ENCODE data around the gene RAB30. TPM values are rescaled to one million over a fixed set of nuclear protein-coding genes. Genes with fewer than 3 reads are reported as not detected.

The RAB30 gene
- total and polyA plus RNA-seq, 2 donors = 4.5 to 7.5 TPM

DNA sequence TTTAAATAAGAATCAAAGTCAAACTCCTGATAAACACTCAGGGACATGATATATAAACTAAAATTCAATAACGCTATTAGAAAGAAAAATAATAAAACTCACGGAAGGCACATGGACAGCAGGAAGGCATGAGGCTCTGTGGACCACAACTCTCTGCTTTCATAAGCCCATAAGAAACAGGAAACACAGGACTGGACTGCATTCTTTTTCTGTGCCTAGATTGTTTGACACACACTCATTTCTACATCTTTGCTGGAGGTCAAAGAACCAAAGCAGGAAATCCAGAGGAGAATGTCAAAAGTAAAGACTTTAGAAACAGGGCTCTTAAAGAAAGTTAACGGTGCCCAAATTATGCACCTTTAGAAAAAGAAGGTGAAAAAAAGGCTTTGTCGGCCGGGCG is 71.3 kb downstream of the RAB30 start:
- Histone ChIP-seq H3K9me3 (ENCODE audit: control insufficient read depth in 2 of 2, insufficient read depth in 1 of 2, low read length in 1 of 2) (no peaks in the 10 kb centered on the region), H3K27me3 (ENCODE audit: control insufficient read depth in 2 of 2, insufficient read depth in 1 of 2, low read length in 1 of 2) (no peaks in the 10 kb centered on the region), H3K36me3 (ENCODE audit: control insufficient read depth in 2 of 2, insufficient read depth in 2 of 2, low read length in 1 of 2) (no peaks in the 10 kb centered on the region), H3K27ac (ENCODE audit: low read depth in 1 of 2, low read length in 1 of 2) (no peak overlapping the region), H3K4me1 (ENCODE audit: control insufficient read depth in 2 of 2, insufficient read depth in 2 of 2, low read length in 2 of 2) (peaks cover 0 to 2% of the 10 kb centered on the region in 2 donors), H3K4me3 (ENCODE audit: low read length in 2 of 2) (no peak overlapping the region)
- DNase-seq (ENCODE audit: low read depth in 6 of 9, low spot score in 9 of 9) = no peak
- WGBS = over 99% methylated on average over 6 of the region's 6 CpGs

DNA sequence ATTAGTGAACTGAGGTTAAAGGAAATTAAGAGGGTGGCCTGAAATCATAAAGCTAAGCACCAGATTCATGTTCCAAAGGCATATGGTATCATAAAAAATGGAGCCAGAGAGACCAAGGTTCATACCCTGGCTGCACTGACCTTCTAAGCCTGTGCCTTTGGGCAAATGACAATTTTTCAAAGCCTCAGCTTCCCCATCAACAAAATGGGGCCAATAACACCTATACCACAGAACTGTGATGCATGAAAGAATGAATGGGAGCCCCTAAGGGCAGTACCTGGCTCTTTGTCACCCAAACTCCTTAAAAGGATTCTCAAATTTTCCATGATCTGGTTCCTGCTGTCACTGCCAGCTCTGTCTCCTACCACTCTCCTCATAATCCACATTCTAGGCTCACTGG is 72.5 kb downstream of the RAB30 start:
- no peak overlapping the region for H3K4me3 ChIP-seq (ENCODE audit: low read length in 2 of 2)
- no peaks in the 10 kb centered on the region for H3K27me3 ChIP-seq (ENCODE audit: control insufficient read depth in 2 of 2, insufficient read depth in 1 of 2, low read length in 1 of 2)
- H3K9me3 ChIP-seq (ENCODE audit: control insufficient read depth in 2 of 2, insufficient read depth in 1 of 2, low read length in 1 of 2) = no peaks in the 10 kb centered on the region
- no peak overlapping the region for H3K27ac ChIP-seq (ENCODE audit: low read depth in 1 of 2, low read length in 1 of 2)
- H3K36me3 ChIP-seq (ENCODE audit: control insufficient read depth in 2 of 2, insufficient read depth in 2 of 2, low read length in 1 of 2) = no peaks in the 10 kb centered on the region
- H3K4me1 ChIP-seq (ENCODE audit: control insufficient read depth in 2 of 2, insufficient read depth in 2 of 2, low read length in 2 of 2) = peaks cover 0 to 2% of the 10 kb centered on the region in 2 donors
- no peak for DNase-seq (ENCODE audit: low read depth in 6 of 9, low spot score in 9 of 9)

DNA sequence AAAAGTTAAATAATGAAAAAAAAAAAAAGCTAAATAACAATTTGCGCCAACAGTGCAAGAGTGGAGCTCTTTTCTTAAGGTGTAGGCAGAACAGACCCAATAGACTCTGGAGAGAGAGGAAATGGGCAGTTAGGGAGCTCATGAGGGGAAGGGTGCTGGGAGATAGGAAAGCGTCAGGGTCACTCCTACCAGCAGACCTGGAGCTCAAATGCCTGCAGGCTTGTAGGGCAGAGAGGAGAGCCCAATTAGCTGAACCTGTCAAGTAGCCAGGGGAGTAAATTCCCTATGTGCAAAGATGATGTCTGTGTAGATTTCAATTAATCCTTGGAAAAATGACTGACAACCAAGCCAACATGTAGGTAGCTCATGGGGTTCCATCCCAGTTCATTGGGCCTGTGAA is 73.0 kb downstream of the RAB30 start:
- Histone ChIP-seq H3K4me1 (ENCODE audit: control insufficient read depth in 2 of 2, insufficient read depth in 2 of 2, low read length in 2 of 2) (peaks cover 0 to 2% of the 10 kb centered on the region in 2 donors), H3K36me3 (ENCODE audit: control insufficient read depth in 2 of 2, insufficient read depth in 2 of 2, low read length in 1 of 2) (no peaks in the 10 kb centered on the region), H3K27ac (ENCODE audit: low read depth in 1 of 2, low read length in 1 of 2) (no peak overlapping the region), H3K27me3 (ENCODE audit: control insufficient read depth in 2 of 2, insufficient read depth in 1 of 2, low read length in 1 of 2) (no peaks in the 10 kb centered on the region), H3K4me3 (ENCODE audit: low read length in 2 of 2) (no peak overlapping the region), H3K9me3 (ENCODE audit: control insufficient read depth in 2 of 2, insufficient read depth in 1 of 2, low read length in 1 of 2) (no peaks in the 10 kb centered on the region)
- WGBS = over 99% methylated on average over 2 of the region's 2 CpGs
- no peak for DNase-seq (ENCODE audit: low read depth in 6 of 9, low spot score in 9 of 9)

DNA sequence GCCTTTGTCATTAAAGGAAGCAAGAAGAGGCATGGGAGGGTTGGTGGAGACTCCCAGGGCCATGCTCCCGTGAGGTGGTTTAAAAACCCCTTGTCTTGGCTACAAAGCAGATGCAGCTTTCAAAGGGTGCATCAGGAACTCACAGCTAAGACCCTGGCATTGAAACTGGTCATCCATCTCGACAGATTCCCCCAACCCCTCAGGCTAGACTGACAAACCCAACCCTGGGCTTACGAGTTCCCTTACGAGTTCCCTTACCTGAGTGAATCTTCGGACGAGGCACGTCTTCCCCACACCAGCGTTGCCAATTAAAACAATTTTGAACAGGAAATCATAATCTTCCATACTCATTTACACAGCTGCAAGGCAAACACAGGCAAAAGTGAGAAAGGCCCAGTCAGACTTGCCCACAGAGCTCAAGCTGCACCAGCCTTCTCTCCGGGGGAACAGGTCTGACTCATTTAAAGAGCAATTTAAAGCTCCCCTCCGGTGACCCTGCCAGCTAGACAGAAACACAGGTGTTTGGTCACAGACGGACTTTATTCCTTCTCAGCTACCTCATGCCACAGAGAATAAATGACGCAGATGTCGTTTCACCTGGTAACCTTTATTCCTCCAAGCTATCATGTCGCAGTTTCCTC is 74.6 kb downstream of the RAB30 start:
- peaks cover 0 to 2% of the 10 kb centered on the region in 2 donors for H3K4me1 ChIP-seq (ENCODE audit: control insufficient read depth in 2 of 2, insufficient read depth in 2 of 2, low read length in 2 of 2)
- H3K27ac ChIP-seq (ENCODE audit: low read depth in 1 of 2, low read length in 1 of 2) = no peak overlapping the region
- no peaks in the 10 kb centered on the region for H3K36me3 ChIP-seq (ENCODE audit: control insufficient read depth in 2 of 2, insufficient read depth in 2 of 2, low read length in 1 of 2)
- H3K9me3 ChIP-seq (ENCODE audit: control insufficient read depth in 2 of 2, insufficient read depth in 1 of 2, low read length in 1 of 2) = no peaks in the 10 kb centered on the region
- H3K27me3 ChIP-seq (ENCODE audit: control insufficient read depth in 2 of 2, insufficient read depth in 1 of 2, low read length in 1 of 2) = no peaks in the 10 kb centered on the region
- no peak for DNase-seq (ENCODE audit: low read depth in 6 of 9, low spot score in 9 of 9)
- 91% methylated on average over 14 of the region's 14 CpGs for WGBS
- H3K4me3 ChIP-seq (ENCODE audit: low read length in 2 of 2) = no peak overlapping the region

DNA sequence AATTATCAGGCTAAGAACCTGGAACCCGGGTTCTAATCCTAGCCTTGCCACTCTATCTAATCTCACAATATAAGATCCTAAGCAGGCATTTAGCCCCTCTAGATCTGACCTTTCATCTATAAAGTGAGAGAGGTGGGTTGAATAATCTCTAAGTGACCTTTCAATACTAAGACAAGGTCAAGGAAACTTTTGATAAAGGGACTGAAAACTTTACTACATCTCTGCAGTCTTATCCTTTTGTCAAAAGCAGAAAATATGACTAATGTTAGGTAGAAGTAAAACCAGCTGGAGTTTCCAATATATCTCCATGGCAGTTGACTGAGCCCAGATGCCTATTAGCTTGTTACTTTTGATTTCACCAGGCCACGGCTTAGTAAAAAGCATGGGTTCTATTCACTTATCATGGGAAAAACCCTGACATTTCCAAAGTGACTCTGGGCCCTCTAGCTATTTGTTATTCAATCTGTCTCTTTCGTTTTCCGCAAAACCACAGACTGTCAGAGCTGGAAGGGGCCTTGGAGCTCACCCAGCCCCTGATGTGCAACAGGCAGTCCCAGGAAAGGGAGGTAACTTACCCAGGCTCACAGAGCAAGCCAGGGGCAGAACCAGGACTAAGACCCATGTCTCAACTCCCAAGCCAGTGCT is 75.8 kb downstream of the RAB30 start:
- peak in 1 of 9 donors; percentile 36 for DNase-seq (ENCODE audit: low read depth in 6 of 9, low spot score in 9 of 9)
- H3K9me3 ChIP-seq (ENCODE audit: control insufficient read depth in 2 of 2, insufficient read depth in 1 of 2, low read length in 1 of 2) = no peaks in the 10 kb centered on the region
- H3K4me1 ChIP-seq (ENCODE audit: control insufficient read depth in 2 of 2, insufficient read depth in 2 of 2, low read length in 2 of 2) = peaks cover 0 to 2% of the 10 kb centered on the region in 2 donors
- H3K27me3 ChIP-seq (ENCODE audit: control insufficient read depth in 2 of 2, insufficient read depth in 1 of 2, low read length in 1 of 2) = no peaks in the 10 kb centered on the region
- 93% methylated on average over 4 of the region's 4 CpGs for WGBS
- H3K27ac ChIP-seq (ENCODE audit: low read depth in 1 of 2, low read length in 1 of 2) = peak overlapping the region in 1 of 2 donors; percentile 61
- no peaks in the 10 kb centered on the region for H3K36me3 ChIP-seq (ENCODE audit: control insufficient read depth in 2 of 2, insufficient read depth in 2 of 2, low read length in 1 of 2)
- H3K4me3 ChIP-seq (ENCODE audit: low read length in 2 of 2) = no peak overlapping the region

DNA sequence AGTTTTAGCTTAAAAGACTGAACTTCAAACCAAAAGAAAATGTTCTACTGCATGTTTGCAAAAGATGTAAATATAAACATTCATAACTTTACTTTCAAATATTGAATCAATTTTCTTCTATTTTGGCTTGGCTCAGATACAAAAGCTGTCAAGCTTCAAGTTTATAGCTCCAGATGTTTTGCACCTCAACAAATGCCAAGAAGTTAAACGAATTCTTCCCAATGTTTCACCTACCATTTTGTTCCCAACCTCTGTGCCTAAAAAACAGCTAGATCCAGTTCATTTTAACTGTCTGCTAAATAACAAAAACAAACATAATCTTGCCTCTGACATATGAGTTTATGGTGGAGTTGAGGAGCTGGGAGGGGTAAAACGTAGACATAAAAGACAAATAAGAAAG is 76.5 kb downstream of the RAB30 start:
- H3K27me3 ChIP-seq (ENCODE audit: control insufficient read depth in 2 of 2, insufficient read depth in 1 of 2, low read length in 1 of 2) = no peaks in the 10 kb centered on the region
- H3K9me3 ChIP-seq (ENCODE audit: control insufficient read depth in 2 of 2, insufficient read depth in 1 of 2, low read length in 1 of 2) = no peaks in the 10 kb centered on the region
- DNase-seq (ENCODE audit: low read depth in 6 of 9, low spot score in 9 of 9) = no peak
- no peaks in the 10 kb centered on the region for H3K36me3 ChIP-seq (ENCODE audit: control insufficient read depth in 2 of 2, insufficient read depth in 2 of 2, low read length in 1 of 2)
- H3K4me1 ChIP-seq (ENCODE audit: control insufficient read depth in 2 of 2, insufficient read depth in 2 of 2, low read length in 2 of 2) = peaks cover 0 to 2% of the 10 kb centered on the region in 2 donors
- H3K4me3 ChIP-seq (ENCODE audit: low read length in 2 of 2) = no peak overlapping the region
- WGBS = 87% methylated on average over 2 of the region's 2 CpGs
- no peak overlapping the region for H3K27ac ChIP-seq (ENCODE audit: low read depth in 1 of 2, low read length in 1 of 2)

DNA sequence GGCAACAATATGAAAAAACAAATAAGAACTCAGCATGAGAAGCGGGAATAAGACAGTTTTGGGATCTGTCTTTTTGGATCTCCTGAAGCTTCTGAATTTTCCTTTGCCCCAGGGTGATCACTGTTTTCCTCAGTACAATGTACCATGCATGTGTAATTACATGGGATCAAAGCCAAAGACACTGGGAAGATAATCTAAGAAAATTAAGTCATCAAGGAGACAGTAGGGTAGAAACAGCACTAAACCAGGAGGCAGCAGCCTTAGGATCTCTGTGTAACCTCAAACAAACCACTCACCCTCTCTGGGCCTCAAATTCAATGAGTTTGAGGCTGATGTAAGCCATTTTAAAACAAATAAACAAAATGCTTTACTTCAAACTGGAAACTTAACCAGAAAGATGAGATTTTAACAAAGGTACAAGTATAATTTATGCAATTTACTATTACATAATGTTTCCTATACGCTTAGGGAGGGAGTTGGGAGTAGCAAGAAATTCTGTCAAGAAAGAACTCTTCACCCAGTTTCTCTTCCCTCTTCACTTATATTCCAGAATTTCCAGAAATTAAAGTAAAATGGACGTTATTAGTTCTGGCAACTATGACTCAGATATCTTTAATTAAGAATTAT is 77.0 kb downstream of the RAB30 start:
- Histone ChIP-seq H3K27me3 (ENCODE audit: control insufficient read depth in 2 of 2, insufficient read depth in 1 of 2, low read length in 1 of 2) (no peaks in the 10 kb centered on the region), H3K36me3 (ENCODE audit: control insufficient read depth in 2 of 2, insufficient read depth in 2 of 2, low read length in 1 of 2) (no peaks in the 10 kb centered on the region), H3K4me1 (ENCODE audit: control insufficient read depth in 2 of 2, insufficient read depth in 2 of 2, low read length in 2 of 2) (peaks cover 0 to 2% of the 10 kb centered on the region in 2 donors), H3K4me3 (ENCODE audit: low read length in 2 of 2) (no peak overlapping the region), H3K27ac (ENCODE audit: low read depth in 1 of 2, low read length in 1 of 2) (no peak overlapping the region), H3K9me3 (ENCODE audit: control insufficient read depth in 2 of 2, insufficient read depth in 1 of 2, low read length in 1 of 2) (no peaks in the 10 kb centered on the region)
- WGBS = 97% methylated on average over 3 of the region's 3 CpGs
- no peak for DNase-seq (ENCODE audit: low read depth in 6 of 9, low spot score in 9 of 9)

DNA sequence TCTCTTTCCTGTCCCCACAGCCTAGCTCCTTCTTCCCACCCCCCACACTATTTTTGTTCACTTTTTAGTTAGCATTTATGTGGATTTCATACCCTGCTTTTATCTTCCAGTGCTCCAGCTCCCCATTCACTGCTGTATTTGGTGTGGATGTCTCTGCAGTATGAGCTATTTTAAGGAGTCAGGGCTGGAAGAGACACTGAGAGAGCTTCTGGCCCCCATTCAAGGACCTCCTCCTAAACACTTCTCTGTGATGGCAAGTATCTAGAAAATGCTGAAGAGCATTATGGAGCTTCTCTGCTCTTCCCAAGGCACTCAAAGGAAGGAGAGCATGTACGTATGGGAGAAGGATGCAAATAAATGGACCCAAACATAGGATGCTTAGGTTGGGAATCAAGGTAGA is 79.5 kb downstream of the RAB30 start:
- Histone ChIP-seq H3K27me3 (ENCODE audit: control insufficient read depth in 2 of 2, insufficient read depth in 1 of 2, low read length in 1 of 2) (no peaks in the 10 kb centered on the region), H3K36me3 (ENCODE audit: control insufficient read depth in 2 of 2, insufficient read depth in 2 of 2, low read length in 1 of 2) (no peaks in the 10 kb centered on the region), H3K4me1 (ENCODE audit: control insufficient read depth in 2 of 2, insufficient read depth in 2 of 2, low read length in 2 of 2) (no peaks in the 10 kb centered on the region), H3K4me3 (ENCODE audit: low read length in 2 of 2) (no peak overlapping the region), H3K27ac (ENCODE audit: low read depth in 1 of 2, low read length in 1 of 2) (no peak overlapping the region), H3K9me3 (ENCODE audit: control insufficient read depth in 2 of 2, insufficient read depth in 1 of 2, low read length in 1 of 2) (no peaks in the 10 kb centered on the region)
- 98% methylated on average over 1 of the region's 1 CpG for WGBS
- DNase-seq (ENCODE audit: low read depth in 6 of 9, low spot score in 9 of 9) = no peak

DNA sequence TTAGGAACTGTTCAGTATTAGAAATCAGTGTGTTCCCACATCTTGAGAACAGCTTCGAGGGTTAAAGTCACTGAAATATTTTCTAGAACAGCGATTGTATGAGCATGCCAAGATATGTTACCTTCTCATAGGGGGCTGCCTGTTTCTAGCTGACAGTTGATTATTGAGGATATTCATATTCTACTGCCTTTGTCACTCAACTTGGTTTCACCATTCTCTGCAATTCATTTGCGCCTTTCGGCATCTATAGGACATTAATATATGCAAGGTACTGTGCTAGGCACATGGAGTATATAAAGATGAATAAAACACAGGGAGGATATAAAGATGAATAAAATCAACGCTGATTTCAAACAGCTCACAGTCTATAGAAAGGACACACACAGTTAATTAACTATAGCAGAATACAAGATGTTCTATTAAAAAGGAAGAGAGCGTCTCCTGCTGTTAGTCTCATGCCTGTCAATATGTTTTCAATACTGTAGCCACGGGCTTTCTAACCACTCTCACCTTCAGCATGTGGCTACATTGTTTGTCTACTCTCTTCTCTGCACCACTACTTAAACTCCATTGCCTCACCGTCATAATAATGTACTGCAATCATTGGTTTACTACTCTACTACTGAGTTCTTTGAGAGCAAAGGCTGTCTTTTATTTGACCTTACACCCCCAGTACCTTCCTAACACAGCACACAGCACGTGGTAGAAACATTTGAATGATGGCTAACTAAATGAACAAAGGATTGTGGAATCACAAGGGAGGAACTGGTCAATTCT is 81.9 kb downstream of the RAB30 start:
- Histone ChIP-seq H3K27ac (ENCODE audit: low read depth in 1 of 2, low read length in 1 of 2) (no peak overlapping the region), H3K9me3 (ENCODE audit: control insufficient read depth in 2 of 2, insufficient read depth in 1 of 2, low read length in 1 of 2) (no peaks in the 10 kb centered on the region), H3K36me3 (ENCODE audit: control insufficient read depth in 2 of 2, insufficient read depth in 2 of 2, low read length in 1 of 2) (no peaks in the 10 kb centered on the region), H3K27me3 (ENCODE audit: control insufficient read depth in 2 of 2, insufficient read depth in 1 of 2, low read length in 1 of 2) (no peaks in the 10 kb centered on the region), H3K4me1 (ENCODE audit: control insufficient read depth in 2 of 2, insufficient read depth in 2 of 2, low read length in 2 of 2) (no peaks in the 10 kb centered on the region), H3K4me3 (ENCODE audit: low read length in 2 of 2) (no peak overlapping the region)
- DNase-seq (ENCODE audit: low read depth in 6 of 9, low spot score in 9 of 9) = no peak
- WGBS = 92% methylated on average over 9 of the region's 9 CpGs

Measured in thymus (tissue), 11 donors.